Measurements from ENCODE around the gene RBPJ.

RBPJ gene

DNA sequence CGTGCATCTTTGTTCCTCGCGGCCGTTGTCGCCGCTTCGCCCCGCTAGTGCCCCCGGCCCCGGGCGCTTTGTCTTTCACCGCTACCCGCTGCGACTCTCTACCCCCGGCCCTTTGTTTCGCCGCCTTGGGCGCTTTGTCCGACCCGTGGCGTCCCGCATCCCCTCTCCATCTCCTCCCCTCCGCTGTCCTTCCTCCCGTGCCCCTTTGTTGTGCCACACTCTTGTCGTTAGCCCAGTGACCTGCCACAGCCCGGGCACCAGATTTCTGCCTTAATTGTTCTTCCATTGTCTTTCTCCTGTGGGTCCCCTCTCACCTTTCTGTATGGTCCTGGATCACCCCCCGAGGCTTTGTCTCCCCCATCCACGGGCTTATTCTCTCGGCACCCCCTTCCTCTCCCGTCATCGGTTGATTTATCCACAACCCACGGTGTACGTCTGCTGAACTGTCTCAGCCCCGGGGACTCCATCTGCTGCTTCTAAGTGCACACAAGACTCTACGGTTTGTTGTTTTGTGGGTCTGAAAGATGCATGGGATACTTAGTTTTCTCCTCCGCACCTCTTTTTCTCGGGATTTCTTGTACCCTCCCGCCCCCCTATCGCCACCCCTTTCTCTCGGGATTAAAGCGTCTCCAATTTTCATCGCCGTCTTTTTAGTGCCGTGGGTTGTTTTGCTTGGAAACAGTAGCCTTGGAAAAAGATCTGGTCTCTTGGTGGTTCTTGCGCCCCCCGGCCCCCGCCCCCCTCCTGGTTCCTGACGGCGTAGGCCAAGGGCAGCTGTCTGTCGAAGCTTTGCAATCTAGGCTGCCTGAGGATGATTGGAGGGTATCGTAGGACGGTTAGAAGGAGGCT lies 783 bp downstream of the RBPJ start:
- H3K36me3 ChIP-seq (ENCODE audit: control insufficient read depth in 2 of 2, insufficient read depth in 2 of 2, low read length in 2 of 2) = no peaks in the 10 kb centered on the region
- no peaks in the 10 kb centered on the region for H3K27me3 ChIP-seq (ENCODE audit: control insufficient read depth in 1 of 2, insufficient read depth in 2 of 2, low read length in 2 of 2)
- peaks cover 20% of the 10 kb centered on the region for H3K4me1 ChIP-seq (ENCODE audit: control insufficient read depth, insufficient read depth, low read length)
- peak overlapping the region; percentile 64 for H3K27ac ChIP-seq (ENCODE audit: low read length)
- peak overlapping the region; percentile 86 to 93 for H3K4me3 ChIP-seq (ENCODE audit: low read length in 2 of 2)
- H3K9me3 ChIP-seq (ENCODE audit: control insufficient read depth in 2 of 2, low read length in 2 of 2) = no peaks in the 10 kb centered on the region
- peak overlapping the region; percentile 87 to 93 for H3K9ac ChIP-seq (ENCODE audit: low read length in 2 of 2)

GRCh38 chr4:26322346-26322745 lies 1.5 kb downstream of the RBPJ start:
- no peak overlapping the region for H3K27ac ChIP-seq (ENCODE audit: low read length)
- H3K9me3 ChIP-seq (ENCODE audit: control insufficient read depth in 2 of 2, low read length in 2 of 2) = no peaks in the 10 kb centered on the region
- peak overlapping the region; percentile 87 to 93 for H3K9ac ChIP-seq (ENCODE audit: low read length in 2 of 2)
- peak overlapping the region; percentile 86 to 93 for H3K4me3 ChIP-seq (ENCODE audit: low read length in 2 of 2)
- H3K36me3 ChIP-seq (ENCODE audit: control insufficient read depth in 2 of 2, insufficient read depth in 2 of 2, low read length in 2 of 2) = no peaks in the 10 kb centered on the region
- H3K4me1 ChIP-seq (ENCODE audit: control insufficient read depth, insufficient read depth, low read length) = peaks cover 20% of the 10 kb centered on the region
- no peaks in the 10 kb centered on the region for H3K27me3 ChIP-seq (ENCODE audit: control insufficient read depth in 1 of 2, insufficient read depth in 2 of 2, low read length in 2 of 2)

DNA sequence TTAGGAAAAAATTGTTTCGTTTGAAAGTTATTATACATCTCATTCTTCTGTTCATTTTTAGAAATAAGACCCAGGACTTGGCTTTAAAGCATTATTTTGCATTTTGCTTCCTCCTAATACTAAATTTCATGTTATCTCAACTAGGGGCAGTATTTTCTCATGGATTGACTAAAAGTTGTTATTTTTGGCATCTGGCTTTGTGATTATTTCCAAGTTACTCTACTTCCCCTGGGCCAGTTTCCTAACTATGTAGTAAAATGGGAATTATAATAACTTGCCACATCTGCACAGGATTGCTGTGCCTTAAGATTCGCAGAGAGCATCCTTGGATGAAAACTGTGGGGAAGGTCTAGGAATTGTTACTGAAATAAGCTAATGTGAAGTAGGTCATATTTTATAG lies 3.0 kb downstream of the RBPJ start:
- H3K27ac ChIP-seq (ENCODE audit: low read length) = no peak overlapping the region
- no peaks in the 10 kb centered on the region for H3K36me3 ChIP-seq (ENCODE audit: control insufficient read depth in 2 of 2, insufficient read depth in 2 of 2, low read length in 2 of 2)
- H3K27me3 ChIP-seq (ENCODE audit: control insufficient read depth in 1 of 2, insufficient read depth in 2 of 2, low read length in 2 of 2) = no peaks in the 10 kb centered on the region
- H3K9ac ChIP-seq (ENCODE audit: low read length in 2 of 2) = no peak overlapping the region
- H3K9me3 ChIP-seq (ENCODE audit: control insufficient read depth in 2 of 2, low read length in 2 of 2) = no peaks in the 10 kb centered on the region
- H3K4me3 ChIP-seq (ENCODE audit: low read length in 2 of 2) = no peak overlapping the region
- peaks cover 18% of the 10 kb centered on the region for H3K4me1 ChIP-seq (ENCODE audit: control insufficient read depth, insufficient read depth, low read length)

DNA sequence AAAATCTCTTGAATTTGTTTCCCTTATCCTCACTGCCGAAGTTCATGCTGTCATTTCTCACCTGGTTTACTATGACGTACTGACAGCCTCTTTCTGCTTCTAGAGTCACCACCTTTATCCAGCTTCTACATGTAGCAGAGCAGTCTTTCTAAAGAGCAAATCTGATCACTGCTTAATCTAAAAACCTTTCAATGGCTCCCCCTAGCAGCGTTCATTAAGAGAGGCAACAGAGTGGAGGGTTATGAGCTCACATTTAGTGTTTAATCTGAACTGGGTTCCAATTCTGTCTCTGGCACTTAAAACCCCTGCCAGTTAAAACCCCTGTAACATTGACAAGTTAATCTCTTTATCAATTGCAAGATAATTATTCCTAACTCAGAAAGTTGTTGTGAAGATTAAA lies 4.4 kb downstream of the RBPJ start:
- H3K36me3 ChIP-seq (ENCODE audit: control insufficient read depth in 2 of 2, insufficient read depth in 2 of 2, low read length in 2 of 2) = no peaks in the 10 kb centered on the region
- no peaks in the 10 kb centered on the region for H3K27me3 ChIP-seq (ENCODE audit: control insufficient read depth in 1 of 2, insufficient read depth in 2 of 2, low read length in 2 of 2)
- H3K9me3 ChIP-seq (ENCODE audit: control insufficient read depth in 2 of 2, low read length in 2 of 2) = no peaks in the 10 kb centered on the region
- no peak overlapping the region for H3K4me3 ChIP-seq (ENCODE audit: low read length in 2 of 2)
- H3K27ac ChIP-seq (ENCODE audit: low read length) = no peak overlapping the region
- H3K4me1 ChIP-seq (ENCODE audit: control insufficient read depth, insufficient read depth, low read length) = peaks cover 11% of the 10 kb centered on the region
- H3K9ac ChIP-seq (ENCODE audit: low read length in 2 of 2) = no peak overlapping the region

- Histone ChIP-seq H3K4me1 (ENCODE audit: control insufficient read depth, insufficient read depth, low read length) (peaks cover 9% of the 10 kb centered on the region), H3K36me3 (ENCODE audit: control insufficient read depth in 2 of 2, insufficient read depth in 2 of 2, low read length in 2 of 2) (no peaks in the 10 kb centered on the region), H3K9ac (ENCODE audit: low read length in 2 of 2) (no peak overlapping the region), H3K4me3 (ENCODE audit: low read length in 2 of 2) (no peak overlapping the region), H3K27me3 (ENCODE audit: control insufficient read depth in 1 of 2, insufficient read depth in 2 of 2, low read length in 2 of 2) (no peaks in the 10 kb centered on the region), H3K9me3 (ENCODE audit: control insufficient read depth in 2 of 2, low read length in 2 of 2) (no peaks in the 10 kb centered on the region), H3K27ac (ENCODE audit: low read length) (no peak overlapping the region)
Observed at GRCh38 chr4:26326791-26327190, 6.0 kb downstream of the RBPJ start.

DNA sequence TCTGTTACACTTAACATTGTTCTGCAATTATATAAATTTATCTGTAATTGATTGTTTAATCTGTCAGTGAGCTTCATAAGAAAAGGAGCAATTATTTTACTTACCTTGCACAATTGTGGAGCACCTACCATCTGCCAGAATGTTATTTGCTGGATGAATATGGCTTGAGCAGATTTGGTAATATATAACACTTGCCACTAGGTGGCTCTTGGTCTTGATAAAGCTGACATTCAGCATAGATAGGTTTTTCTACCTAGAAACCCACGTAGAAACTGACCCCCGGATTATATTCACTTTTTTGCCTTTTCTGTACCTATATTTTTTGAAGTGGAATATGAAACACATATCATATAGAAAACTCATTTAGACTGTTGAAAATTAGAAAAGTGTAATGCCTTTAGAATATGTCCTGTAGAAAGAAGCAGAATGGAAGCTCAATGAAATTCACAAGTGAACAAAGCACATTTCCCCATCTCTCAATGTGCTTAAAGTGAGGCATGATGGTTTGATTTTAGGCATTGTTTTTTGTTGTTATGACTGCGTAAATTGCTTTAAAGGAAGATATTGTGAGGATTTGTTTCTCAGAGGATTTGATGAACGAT lies 9.5 kb downstream of the RBPJ start:
- Histone ChIP-seq H3K27me3 (ENCODE audit: control insufficient read depth in 1 of 2, insufficient read depth in 2 of 2, low read length in 2 of 2) (no peaks in the 10 kb centered on the region), H3K9me3 (ENCODE audit: control insufficient read depth in 2 of 2, low read length in 2 of 2) (no peaks in the 10 kb centered on the region), H3K36me3 (ENCODE audit: control insufficient read depth in 2 of 2, insufficient read depth in 2 of 2, low read length in 2 of 2) (no peaks in the 10 kb centered on the region), H3K27ac (ENCODE audit: low read length) (no peak overlapping the region), H3K4me3 (ENCODE audit: low read length in 2 of 2) (no peak overlapping the region), H3K4me1 (ENCODE audit: control insufficient read depth, insufficient read depth, low read length) (peaks cover 2% of the 10 kb centered on the region), H3K9ac (ENCODE audit: low read length in 2 of 2) (no peak overlapping the region)

DNA sequence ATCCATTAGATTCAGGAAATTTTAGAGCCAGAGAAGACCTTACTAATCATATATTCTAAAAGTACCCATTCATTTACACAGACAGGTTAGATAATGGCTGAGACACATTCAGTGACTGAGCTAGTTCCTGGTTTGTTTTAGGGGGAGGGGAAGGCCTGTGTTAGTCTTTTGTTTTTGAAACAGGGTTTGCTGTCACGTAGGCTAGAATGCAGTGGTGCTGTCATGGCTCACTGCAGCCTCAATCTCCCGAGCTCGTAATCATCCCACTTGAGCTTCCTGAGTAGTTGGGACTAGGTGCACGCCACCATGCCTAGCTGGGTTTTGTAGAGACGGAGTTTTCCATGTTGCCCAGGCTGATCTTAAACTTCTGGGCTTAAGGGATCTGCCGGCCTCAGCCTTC lies 10.1 kb downstream of the RBPJ start:
- Histone ChIP-seq H3K9me3 (ENCODE audit: control insufficient read depth in 2 of 2, low read length in 2 of 2) (no peaks in the 10 kb centered on the region), H3K27me3 (ENCODE audit: control insufficient read depth in 1 of 2, insufficient read depth in 2 of 2, low read length in 2 of 2) (no peaks in the 10 kb centered on the region), H3K4me3 (ENCODE audit: low read length in 2 of 2) (no peak overlapping the region), H3K27ac (ENCODE audit: low read length) (no peak overlapping the region), H3K9ac (ENCODE audit: low read length in 2 of 2) (no peak overlapping the region), H3K4me1 (ENCODE audit: control insufficient read depth, insufficient read depth, low read length) (peaks cover 2% of the 10 kb centered on the region), H3K36me3 (ENCODE audit: control insufficient read depth in 2 of 2, insufficient read depth in 2 of 2, low read length in 2 of 2) (no peaks in the 10 kb centered on the region)

DNA sequence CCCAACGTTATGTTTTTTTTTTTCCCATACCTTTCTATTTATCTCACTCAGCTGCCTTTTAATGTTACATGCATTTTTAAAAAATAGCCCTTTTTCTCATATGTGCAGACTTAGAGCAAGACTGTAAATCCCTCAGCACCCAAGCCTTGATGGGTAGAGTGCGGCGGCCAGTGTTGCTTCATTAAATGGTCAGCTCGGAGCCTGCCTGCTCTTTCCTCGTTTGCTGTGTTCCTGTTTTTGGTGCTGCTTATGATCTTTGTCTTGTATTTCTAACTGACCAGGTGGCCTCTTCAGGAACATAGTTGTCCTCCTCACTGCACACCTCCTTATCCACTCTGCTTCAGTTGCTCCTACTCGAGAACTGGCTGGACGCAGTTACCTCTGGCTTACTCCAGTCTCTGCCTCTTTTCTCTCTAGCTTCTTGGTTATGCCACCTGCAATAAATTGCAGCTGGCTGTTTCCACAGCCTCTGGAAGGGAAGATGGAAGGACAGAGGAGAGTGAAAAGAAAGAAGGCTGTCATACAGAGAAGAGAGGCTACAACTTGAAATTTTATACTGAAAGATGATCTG lies 10.7 kb downstream of the RBPJ start:
- no peak overlapping the region for H3K4me3 ChIP-seq (ENCODE audit: low read length in 2 of 2)
- H3K9ac ChIP-seq (ENCODE audit: low read length in 2 of 2) = no peak overlapping the region
- no peak overlapping the region for H3K27ac ChIP-seq (ENCODE audit: low read length)
- H3K36me3 ChIP-seq (ENCODE audit: control insufficient read depth in 2 of 2, insufficient read depth in 2 of 2, low read length in 2 of 2) = no peaks in the 10 kb centered on the region
- H3K9me3 ChIP-seq (ENCODE audit: control insufficient read depth in 2 of 2, low read length in 2 of 2) = no peaks in the 10 kb centered on the region
- H3K27me3 ChIP-seq (ENCODE audit: control insufficient read depth in 1 of 2, insufficient read depth in 2 of 2, low read length in 2 of 2) = no peaks in the 10 kb centered on the region
- peaks cover 2% of the 10 kb centered on the region for H3K4me1 ChIP-seq (ENCODE audit: control insufficient read depth, insufficient read depth, low read length)

- H3K27me3 ChIP-seq (ENCODE audit: control insufficient read depth in 1 of 2, insufficient read depth in 2 of 2, low read length in 2 of 2) = no peaks in the 10 kb centered on the region
- H3K27ac ChIP-seq (ENCODE audit: low read length) = no peak overlapping the region
- no peaks in the 10 kb centered on the region for H3K9me3 ChIP-seq (ENCODE audit: control insufficient read depth in 2 of 2, low read length in 2 of 2)
- no peaks in the 10 kb centered on the region for H3K36me3 ChIP-seq (ENCODE audit: control insufficient read depth in 2 of 2, insufficient read depth in 2 of 2, low read length in 2 of 2)
- H3K4me1 ChIP-seq (ENCODE audit: control insufficient read depth, insufficient read depth, low read length) = no peaks in the 10 kb centered on the region
- H3K9ac ChIP-seq (ENCODE audit: low read length in 2 of 2) = no peak overlapping the region
- H3K4me3 ChIP-seq (ENCODE audit: low read length in 2 of 2) = no peak overlapping the region
Observed at GRCh38 chr4:26334366-26334765, 13.6 kb downstream of the RBPJ start.

- H3K9ac ChIP-seq (ENCODE audit: low read length in 2 of 2) = no peak overlapping the region
- no peak overlapping the region for H3K4me3 ChIP-seq (ENCODE audit: low read length in 2 of 2)
- no peaks in the 10 kb centered on the region for H3K36me3 ChIP-seq (ENCODE audit: control insufficient read depth in 2 of 2, insufficient read depth in 2 of 2, low read length in 2 of 2)
- no peaks in the 10 kb centered on the region for H3K9me3 ChIP-seq (ENCODE audit: control insufficient read depth in 2 of 2, low read length in 2 of 2)
- no peaks in the 10 kb centered on the region for H3K27me3 ChIP-seq (ENCODE audit: control insufficient read depth in 1 of 2, insufficient read depth in 2 of 2, low read length in 2 of 2)
- no peak overlapping the region for H3K27ac ChIP-seq (ENCODE audit: low read length)
- H3K4me1 ChIP-seq (ENCODE audit: control insufficient read depth, insufficient read depth, low read length) = no peaks in the 10 kb centered on the region
Observed at GRCh38 chr4:26337612-26338011, 16.8 kb downstream of the RBPJ start.
